ENCODE results near the gene ERVFRD-1. TPM values are rescaled to one million over a fixed set of nuclear protein-coding genes. Genes with fewer than 3 reads are reported as not detected.

Gene ERVFRD-1
- total RNA-seq, 1 donor from 2014 or later = not detected

DNA sequence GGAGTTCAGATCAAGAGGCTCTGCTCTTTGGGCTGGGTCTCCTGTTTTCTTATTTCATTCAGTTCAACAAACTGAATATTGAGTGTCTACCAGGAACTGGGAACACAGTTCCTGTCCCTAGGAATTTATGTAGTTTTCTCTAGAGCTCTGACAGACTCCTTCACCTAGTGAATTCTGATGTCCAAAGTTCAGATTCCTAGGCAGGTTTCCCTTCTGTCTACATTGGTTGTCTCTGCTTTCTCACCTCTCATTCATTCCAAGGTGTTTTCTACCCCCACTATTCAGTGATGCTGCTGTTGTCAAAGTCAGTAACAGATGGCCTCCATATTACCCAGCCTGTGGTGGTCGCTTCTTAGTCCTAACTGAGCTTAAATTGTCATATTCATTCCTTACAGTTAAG, 13.5 kb downstream of the ERVFRD-1 start:
- Mint-ChIP-seq H3K9me3 (ENCODE audit: unreplicated experiment) (peaks cover 9% of the 10 kb centered on the region), H3K36me3 (ENCODE audit: unreplicated experiment) (peaks cover 16% of the 10 kb centered on the region), H3K27me3 (ENCODE audit: unreplicated experiment) (no peaks in the 10 kb centered on the region), H3K4me3 (ENCODE audit: unreplicated experiment) (no peak overlapping the region), H3K27ac (ENCODE audit: unreplicated experiment) (no peak overlapping the region), H3K4me1 (ENCODE audit: unreplicated experiment) (peaks cover 27% of the 10 kb centered on the region)
- TF ChIP-seq, protein P1, sequence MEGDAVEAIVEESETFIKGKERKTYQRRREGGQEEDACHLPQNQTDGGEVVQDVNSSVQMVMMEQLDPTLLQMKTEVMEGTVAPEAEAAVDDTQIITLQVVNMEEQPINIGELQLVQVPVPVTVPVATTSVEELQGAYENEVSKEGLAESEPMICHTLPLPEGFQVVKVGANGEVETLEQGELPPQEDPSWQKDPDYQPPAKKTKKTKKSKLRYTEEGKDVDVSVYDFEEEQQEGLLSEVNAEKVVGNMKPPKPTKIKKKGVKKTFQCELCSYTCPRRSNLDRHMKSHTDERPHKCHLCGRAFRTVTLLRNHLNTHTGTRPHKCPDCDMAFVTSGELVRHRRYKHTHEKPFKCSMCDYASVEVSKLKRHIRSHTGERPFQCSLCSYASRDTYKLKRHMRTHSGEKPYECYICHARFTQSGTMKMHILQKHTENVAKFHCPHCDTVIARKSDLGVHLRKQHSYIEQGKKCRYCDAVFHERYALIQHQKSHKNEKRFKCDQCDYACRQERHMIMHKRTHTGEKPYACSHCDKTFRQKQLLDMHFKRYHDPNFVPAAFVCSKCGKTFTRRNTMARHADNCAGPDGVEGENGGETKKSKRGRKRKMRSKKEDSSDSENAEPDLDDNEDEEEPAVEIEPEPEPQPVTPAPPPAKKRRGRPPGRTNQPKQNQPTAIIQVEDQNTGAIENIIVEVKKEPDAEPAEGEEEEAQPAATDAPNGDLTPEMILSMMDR (IDR thresholded peaks at IDR 0.05) = no peak
- no peak for DNase-seq (ENCODE audit: extremely low spot score, unreplicated experiment)

DNA sequence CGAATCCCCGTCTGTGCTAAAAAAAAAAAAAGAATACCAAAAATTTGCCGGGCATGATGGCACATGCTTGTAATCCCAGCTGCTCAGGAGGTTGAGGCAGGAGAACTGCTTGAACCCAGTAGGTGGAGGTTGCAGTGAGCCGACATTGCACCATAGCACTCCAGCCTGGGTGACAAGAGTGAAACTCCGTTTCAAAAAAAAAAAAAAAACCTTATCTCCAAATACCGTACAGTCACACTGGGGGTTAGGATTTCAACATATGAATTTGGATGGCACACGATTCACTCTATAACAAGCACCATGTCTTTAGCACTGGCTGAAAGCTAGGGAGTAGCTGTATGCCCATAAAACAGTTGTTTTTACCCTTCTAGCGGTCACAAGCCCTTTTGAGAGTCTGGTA, 14.0 kb downstream of the ERVFRD-1 start:
- TF ChIP-seq, protein P1 (IDR thresholded peaks at IDR 0.05) = no peak
- Mint-ChIP-seq H3K4me3 (ENCODE audit: unreplicated experiment) (no peak overlapping the region), H3K27ac (ENCODE audit: unreplicated experiment) (no peak overlapping the region), H3K27me3 (ENCODE audit: unreplicated experiment) (no peaks in the 10 kb centered on the region), H3K4me1 (ENCODE audit: unreplicated experiment) (peaks cover 33% of the 10 kb centered on the region), H3K9me3 (ENCODE audit: unreplicated experiment) (peaks cover 9% of the 10 kb centered on the region), H3K36me3 (ENCODE audit: unreplicated experiment) (peaks cover 16% of the 10 kb centered on the region)
- DNase-seq (ENCODE audit: extremely low spot score, unreplicated experiment) = no peak

DNA sequence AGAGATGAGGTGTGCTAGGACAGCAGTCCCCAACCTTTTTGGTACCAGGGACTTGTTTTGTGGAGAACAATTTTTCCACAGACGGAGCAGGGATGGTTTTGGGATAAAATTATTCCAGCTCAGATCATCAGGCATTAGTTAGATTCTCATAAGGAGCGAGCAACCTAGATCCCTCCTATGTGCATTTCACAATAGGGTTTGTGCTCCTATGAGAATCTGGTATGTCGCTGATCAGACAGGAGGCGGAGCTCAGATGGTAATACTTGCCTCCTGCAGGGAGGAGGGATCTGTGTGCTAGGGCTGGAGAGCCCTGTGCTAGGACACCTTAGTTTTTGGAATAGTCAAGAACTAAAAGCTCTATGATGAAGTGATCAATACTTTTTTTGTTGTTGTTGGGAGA, 15.4 kb downstream of the ERVFRD-1 start:
- TF ChIP-seq, protein P1 (IDR thresholded peaks at IDR 0.05) = no peak
- H3K4me1 Mint-ChIP-seq (ENCODE audit: unreplicated experiment) = peaks cover 33% of the 10 kb centered on the region
- H3K4me3 Mint-ChIP-seq (ENCODE audit: unreplicated experiment) = no peak overlapping the region
- H3K36me3 Mint-ChIP-seq (ENCODE audit: unreplicated experiment) = peaks cover 14% of the 10 kb centered on the region
- H3K9me3 Mint-ChIP-seq (ENCODE audit: unreplicated experiment) = peaks cover 8% of the 10 kb centered on the region
- peak overlapping the region; percentile 70 for H3K27ac Mint-ChIP-seq (ENCODE audit: unreplicated experiment)
- no peak for DNase-seq (ENCODE audit: extremely low spot score, unreplicated experiment)
- H3K27me3 Mint-ChIP-seq (ENCODE audit: unreplicated experiment) = no peaks in the 10 kb centered on the region

DNA sequence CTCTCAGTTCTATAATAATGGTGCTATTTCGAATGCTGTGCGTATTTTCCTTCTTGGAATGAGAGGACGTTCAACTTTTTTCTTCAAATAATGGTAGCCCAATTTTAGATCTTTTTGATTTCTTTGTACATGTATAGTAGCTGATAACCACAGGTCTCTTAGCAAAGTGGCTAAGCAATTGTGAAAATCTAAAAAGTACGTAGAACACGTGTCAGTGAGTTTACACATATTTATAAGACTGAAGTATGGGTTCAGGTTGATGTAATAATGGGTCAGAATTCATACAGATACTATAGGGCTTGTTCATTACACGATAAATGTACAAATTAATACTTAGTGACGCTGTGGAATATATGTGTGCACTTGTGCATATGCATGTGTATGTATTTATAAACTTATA, 16.6 kb downstream of the ERVFRD-1 start:
- Mint-ChIP-seq H3K27me3 (ENCODE audit: unreplicated experiment) (no peaks in the 10 kb centered on the region), H3K9me3 (ENCODE audit: unreplicated experiment) (no peaks in the 10 kb centered on the region), H3K4me3 (ENCODE audit: unreplicated experiment) (peak overlapping the region; percentile 90), H3K36me3 (ENCODE audit: unreplicated experiment) (peaks cover 6% of the 10 kb centered on the region), H3K4me1 (ENCODE audit: unreplicated experiment) (peaks cover 33% of the 10 kb centered on the region), H3K27ac (ENCODE audit: unreplicated experiment) (peak overlapping the region; percentile 97)
- DNase-seq (ENCODE audit: extremely low spot score, unreplicated experiment) = no peak
- TF ChIP-seq, protein P1 (IDR thresholded peaks at IDR 0.05) = no peak

DNA sequence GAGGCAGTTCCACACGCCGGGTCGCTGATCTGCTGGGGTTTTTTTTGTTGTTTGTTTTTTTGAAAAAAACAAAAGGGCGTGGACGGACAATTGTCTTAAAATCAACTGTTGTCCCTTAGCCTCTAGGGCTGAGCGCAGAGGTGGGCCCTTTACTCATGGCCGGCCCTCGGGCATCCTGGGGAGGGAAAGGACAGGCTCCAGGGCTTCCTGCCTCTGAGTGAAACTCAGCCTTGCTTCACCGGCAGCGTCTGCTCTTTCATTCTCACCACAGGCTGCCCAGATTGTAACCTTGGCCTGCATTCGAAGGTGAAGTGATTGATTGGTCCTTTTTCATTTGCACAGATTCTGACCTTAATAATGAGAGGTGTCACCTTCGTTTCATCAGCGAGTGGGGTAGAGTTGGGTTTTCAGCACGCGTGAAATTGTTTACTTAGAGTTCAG, 17.1 kb downstream of the ERVFRD-1 start:
- TF ChIP-seq, protein P1 (IDR thresholded peaks at IDR 0.05) = no peak

More for the DNA sequence above, 17.1 kb downstream of the ERVFRD-1 start:
- Mint-ChIP-seq H3K27me3 (ENCODE audit: unreplicated experiment) (no peaks in the 10 kb centered on the region), H3K4me3 (ENCODE audit: unreplicated experiment) (peak overlapping the region; percentile 90), H3K4me1 (ENCODE audit: unreplicated experiment) (peaks cover 33% of the 10 kb centered on the region), H3K36me3 (ENCODE audit: unreplicated experiment) (peaks cover 1% of the 10 kb centered on the region), H3K27ac (ENCODE audit: unreplicated experiment) (peak overlapping the region; percentile 97), H3K9me3 (ENCODE audit: unreplicated experiment) (no peaks in the 10 kb centered on the region)
- no peak for DNase-seq (ENCODE audit: extremely low spot score, unreplicated experiment)

All from osteocyte (in vitro differentiated cells).